HG03378 (cell line): ENCODE measurements around the gene RBL1.
A peak's percentile ranks its signal among the peaks of the same experiment; 100 is the strongest.
"Not testable (repeated sequence)": the region's sequence is repeated elsewhere in the genome, so short reads cannot be mapped to it uniquely, and the experiment has no call there.

ENCODE experiments used
- ATAC-seq: cut with Tn5 transposase; IDR thresholded peaks from one replicate; pipeline ENCODE4 v1.9.1; 2021; ENCODE audit warnings: mild to moderate bottlenecking, moderate library complexity; ENCODE audit not compliant: unreplicated experiment

Gene RBL1, protein sequence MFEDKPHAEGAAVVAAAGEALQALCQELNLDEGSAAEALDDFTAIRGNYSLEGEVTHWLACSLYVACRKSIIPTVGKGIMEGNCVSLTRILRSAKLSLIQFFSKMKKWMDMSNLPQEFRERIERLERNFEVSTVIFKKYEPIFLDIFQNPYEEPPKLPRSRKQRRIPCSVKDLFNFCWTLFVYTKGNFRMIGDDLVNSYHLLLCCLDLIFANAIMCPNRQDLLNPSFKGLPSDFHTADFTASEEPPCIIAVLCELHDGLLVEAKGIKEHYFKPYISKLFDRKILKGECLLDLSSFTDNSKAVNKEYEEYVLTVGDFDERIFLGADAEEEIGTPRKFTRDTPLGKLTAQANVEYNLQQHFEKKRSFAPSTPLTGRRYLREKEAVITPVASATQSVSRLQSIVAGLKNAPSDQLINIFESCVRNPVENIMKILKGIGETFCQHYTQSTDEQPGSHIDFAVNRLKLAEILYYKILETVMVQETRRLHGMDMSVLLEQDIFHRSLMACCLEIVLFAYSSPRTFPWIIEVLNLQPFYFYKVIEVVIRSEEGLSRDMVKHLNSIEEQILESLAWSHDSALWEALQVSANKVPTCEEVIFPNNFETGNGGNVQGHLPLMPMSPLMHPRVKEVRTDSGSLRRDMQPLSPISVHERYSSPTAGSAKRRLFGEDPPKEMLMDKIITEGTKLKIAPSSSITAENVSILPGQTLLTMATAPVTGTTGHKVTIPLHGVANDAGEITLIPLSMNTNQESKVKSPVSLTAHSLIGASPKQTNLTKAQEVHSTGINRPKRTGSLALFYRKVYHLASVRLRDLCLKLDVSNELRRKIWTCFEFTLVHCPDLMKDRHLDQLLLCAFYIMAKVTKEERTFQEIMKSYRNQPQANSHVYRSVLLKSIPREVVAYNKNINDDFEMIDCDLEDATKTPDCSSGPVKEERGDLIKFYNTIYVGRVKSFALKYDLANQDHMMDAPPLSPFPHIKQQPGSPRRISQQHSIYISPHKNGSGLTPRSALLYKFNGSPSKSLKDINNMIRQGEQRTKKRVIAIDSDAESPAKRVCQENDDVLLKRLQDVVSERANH

DNA sequence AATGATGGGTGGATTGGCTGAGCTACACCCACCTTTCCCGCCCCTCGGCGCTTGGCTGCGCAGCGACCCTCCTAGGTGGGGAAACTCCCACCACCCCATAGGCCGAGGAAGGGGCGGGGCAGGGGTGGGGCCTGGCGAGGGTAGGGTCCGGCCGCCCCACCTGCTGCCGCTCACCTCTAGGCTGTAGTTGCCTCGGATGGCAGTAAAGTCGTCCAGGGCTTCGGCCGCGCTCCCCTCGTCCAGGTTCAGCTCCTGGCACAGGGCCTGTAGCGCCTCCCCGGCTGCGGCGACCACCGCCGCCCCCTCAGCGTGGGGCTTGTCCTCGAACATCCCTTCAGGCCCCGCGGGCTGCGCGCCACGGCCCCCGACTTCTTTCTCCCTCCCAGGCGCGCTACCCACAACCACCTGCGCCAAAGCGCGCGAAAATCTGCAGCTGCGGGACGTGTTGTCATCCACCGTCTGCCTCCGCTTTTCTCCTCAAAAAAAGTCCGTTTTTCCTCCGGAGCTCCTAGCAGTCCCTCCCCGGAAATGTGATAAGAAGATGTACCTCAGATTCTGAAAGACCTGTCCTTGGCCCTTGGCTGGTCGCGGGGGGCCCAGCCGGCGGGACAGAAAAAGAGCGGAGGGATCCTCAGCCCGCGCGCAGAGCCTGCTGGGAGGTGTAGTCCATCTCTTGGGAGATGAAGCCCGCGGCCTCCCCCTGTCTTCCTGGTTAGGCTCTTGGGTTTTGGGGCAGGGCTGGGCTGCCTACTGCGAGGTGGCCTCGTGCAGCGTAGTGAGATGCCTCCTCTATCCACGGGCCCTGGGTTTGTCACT lies at the start of gene RBL1:
Gene RBL1, minus strand, starts transcription at position 399 of the 816 bp plus-strand sequence. Its CDS starts 69 bp downstream, at position 330.
- ATAC-seq: peak; percentile 70

DNA sequence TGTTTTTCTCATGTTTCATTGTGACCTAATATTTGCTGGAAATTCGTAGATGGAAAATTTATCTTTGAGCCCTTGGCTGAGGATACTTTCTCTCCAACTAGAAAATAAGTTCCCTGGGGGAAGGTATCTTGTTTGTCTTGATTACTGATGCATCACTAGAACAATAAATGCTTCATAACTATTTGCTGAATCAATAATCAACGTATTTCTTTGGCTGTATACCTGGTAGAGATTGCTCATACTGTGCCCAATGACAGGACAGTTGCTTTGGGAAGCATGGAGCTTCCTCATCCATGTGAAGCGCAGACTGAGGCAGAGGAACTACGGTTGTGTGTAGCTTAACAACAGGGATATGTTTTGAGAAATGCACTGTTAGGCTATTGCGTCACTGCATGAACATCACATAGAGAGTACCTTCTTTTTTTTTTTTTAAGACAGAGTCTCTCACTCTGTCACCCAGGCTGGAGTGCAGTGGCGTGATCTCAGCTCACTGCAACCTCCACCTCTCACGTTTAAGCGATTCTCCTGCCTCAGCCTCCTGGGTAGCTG lies 49.1 kb upstream of the RBL1 start:
- ATAC-seq: no peak

GRCh38 chr20:37142708-37143107 lies 46.9 kb upstream of the RBL1 start:
- ATAC-seq: no peak

GRCh38 chr20:37137547-37137946 lies 41.8 kb upstream of the RBL1 start:
- no peak for ATAC-seq

DNA sequence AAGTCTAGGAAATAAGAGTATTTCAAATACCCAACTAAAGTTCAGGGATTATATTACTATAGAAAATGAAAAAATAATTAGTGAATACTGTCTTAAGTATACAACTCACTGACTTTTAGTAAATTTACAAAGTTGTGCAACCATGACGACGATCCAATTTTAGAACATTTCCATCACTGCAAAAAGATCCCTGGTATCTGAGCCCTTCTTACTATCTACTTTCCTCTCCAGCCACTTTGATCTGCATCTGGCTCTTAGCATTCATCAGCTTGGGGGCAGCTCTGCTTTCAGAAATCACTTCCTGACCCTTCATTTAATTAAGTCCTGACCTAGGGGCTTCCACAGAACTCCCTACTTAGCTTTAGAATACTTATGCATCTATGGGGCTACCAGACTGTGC lies 38.2 kb upstream of the RBL1 start:
- ATAC-seq: no peak

GRCh38 chr20:37131486-37131885 lies 35.7 kb upstream of the RBL1 start:
- ATAC-seq: no peak

GRCh38 chr20:37128803-37129202 lies 33.0 kb upstream of the RBL1 start:
- ATAC-seq: no peak

DNA sequence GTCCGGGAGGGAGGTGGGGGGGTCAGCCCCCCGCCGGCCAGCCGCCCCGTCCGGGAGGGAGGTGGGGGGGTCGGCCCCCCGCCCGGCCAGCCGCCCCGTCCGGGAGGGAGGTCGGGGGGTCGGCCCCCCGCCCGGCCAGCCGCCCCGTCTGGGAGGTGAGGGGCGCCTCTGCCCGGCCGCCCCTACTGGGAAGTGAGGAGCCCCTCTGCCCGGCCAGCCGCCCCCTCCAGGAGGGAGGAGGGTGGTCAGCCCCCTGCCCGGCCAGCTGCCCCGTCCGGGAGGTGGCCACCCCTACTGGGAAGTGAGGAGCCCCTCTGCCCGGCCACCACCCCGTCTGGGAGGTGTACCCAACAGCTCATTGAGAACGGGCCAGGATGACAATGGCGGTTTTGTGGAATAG lies 30.5 kb upstream of the RBL1 start:
- ATAC-seq: not testable (repeated sequence)

DNA sequence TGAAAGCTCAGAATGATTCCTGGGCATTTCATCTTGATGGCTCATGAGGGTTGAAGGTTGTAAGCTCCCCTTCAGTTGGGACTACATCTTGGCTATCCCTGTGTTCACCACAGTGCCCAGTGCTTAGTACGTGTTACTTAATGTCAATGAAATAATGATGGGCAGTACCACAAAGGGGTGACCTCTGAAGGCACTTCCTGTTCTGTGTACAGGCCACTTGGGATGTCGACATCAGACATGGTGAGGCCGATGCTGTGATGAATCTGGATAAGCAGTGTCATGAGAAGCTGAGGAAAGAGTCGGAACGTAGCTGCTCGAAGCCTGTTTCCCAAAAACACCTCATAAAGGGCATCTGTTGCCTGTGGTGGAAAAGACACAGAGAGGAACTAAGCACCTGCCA lies 27.6 kb upstream of the RBL1 start:
- no peak for ATAC-seq

DNA sequence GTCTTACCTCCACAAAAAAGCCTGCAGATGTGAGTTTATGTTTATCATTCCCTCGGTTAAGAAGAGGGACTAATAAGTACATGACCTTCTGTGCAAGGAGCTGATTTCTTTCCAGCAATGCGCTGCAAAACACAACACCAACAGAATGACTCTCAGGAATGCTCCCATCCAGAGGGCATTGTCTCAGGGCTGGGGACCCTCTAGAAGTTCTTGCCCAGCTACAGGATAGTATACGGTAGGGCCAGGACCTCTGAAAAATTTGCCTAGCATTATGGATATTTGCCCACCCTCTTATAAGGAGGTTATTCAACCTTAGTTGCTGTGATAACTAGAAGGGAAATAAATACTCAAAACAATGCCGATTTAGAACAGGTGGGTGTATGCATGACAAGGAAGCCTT lies 24.7 kb upstream of the RBL1 start:
- ATAC-seq: no peak

GRCh38 chr20:37119356-37120036 lies 23.7 kb upstream of the RBL1 start:
- ATAC-seq: no peak

DNA sequence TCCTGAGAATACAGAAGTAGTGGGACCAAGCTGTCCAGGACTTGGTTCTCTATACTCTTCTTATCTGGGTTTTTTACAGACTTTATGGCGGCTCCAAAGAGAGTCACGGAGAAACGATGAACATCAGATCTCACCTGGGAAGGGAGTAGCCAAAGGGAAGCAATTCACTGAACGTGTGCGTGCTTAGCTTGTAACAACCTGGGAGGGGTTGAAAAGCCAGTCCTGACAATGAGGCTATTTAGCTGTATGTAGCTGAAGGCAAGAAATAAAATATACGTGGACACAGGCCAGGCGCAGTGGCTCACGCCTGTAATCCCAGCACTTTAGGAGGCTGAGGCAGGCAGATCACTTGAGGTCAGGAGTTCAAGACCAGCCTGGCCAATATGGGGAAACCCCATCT lies 18.2 kb upstream of the RBL1 start:
- no peak for ATAC-seq

DNA sequence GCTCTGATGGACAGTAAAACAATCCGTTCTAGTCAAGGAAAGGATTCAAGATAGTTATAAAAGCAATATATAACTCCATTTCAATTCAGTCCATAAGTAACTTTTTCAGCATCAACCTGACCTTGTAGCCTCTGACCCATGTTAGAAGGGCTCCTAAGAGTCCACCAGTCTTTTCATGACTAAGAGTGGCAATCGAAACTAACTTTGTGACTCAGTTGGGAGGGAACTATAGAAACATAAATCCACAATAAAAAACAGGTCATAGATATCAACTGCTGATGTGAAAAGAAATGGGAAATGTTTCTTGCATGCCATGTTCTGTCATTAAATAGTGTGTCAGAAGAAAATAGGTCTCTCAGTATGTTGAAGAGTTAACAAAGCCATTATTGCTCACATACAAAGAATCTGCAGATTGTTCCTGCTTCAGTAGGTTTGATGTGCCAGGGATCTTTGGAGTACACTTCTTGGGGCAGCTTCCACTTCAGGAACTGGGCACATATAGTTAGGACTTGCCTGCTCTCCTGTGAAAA lies 16.2 kb upstream of the RBL1 start:
- no peak for ATAC-seq

- ATAC-seq: no peak
Observed at GRCh38 chr20:37108676-37109075, 12.9 kb upstream of the RBL1 start.

DNA sequence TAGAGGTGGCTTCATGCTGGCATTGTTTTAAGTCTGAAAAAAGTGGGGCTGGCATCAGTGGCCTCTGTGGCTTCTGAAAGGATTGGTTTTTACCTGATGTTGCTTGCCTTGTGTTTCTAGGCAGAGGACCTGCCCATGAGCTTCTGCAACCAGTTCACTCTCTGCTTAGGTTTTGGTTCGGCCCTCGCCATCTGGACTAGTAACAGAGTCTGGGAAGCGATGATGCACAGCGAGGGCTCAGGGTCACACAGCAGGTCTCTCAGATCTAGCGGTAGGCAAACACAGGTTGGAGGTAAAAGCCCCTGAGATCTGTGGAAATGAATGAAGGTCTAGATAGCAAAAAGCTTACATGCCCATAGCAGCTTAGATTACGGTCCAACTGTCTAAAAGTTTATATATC lies 6.8 kb upstream of the RBL1 start:
- ATAC-seq: no peak

- ATAC-seq: no peak
Observed at GRCh38 chr20:37096415-37097041, 731 bp upstream of the RBL1 start.

DNA sequence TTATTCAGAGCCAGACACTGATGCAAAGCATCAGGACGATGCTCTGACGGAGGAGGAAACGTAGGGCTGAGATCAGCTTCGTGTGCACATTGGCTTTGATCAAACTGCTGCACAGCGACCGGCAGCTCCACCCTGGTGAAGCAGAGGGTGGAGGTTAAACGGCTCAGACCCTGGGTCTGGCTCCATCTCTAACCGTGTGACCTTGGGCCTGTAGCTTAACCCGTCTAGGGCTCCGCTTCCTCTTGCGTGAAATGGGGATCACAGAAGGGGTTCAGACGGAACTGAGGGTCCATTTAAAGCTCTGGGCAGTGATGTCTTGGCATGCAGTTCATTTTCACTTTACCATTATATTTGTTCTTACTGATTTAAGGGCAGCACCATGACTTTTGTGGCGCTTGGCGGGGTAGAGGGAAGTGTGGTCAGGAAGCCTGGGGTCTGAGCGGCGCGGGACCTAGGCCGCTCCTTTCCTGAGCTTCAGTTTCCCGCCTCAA lies 644 bp downstream of the RBL1 start:
- ATAC-seq: peak; percentile 2

GRCh38 chr20:37090407-37090806 lies 5.4 kb downstream of the RBL1 start:
- ATAC-seq: no peak

- no peak for ATAC-seq
Observed at GRCh38 chr20:37081717-37082289, 14.0 kb downstream of the RBL1 start.
